Stimulated activated CD4-positive, alpha-beta T cell treated with anti-CD3 and anti-CD28 coated beads, Interleukin-15, amount 100 ng/mL, for 1 hour (primary cell): Measurements from ENCODE around the gene ADPRM.
"Not testable (repeated sequence)": the region's sequence is repeated elsewhere in the genome, so short reads cannot be mapped to it uniquely, and the experiment has no call there.

ENCODE experiments used
- DNase-seq, 2 donors: peaks; one replicate each; pipeline ENCODE4 v3.0.0-alpha.2; 2020; ENCODE audit warnings: low read depth in 1 of 2, low spot score in 1 of 2

ADPRM gene

GRCh38 chr17:10698096-10698818, 863 bp downstream of the ADPRM start:
- no peak for DNase-seq

GRCh38 chr17:10699856-10700255, 2.5 kb downstream of the ADPRM start:
- peak in 1 of 2 donors; percentile 6 for DNase-seq

- DNase-seq, result no peak
Observed at GRCh38 chr17:10702574-10702973, 5.2 kb downstream of the ADPRM start.

GRCh38 chr17:10705727-10706126, 8.3 kb downstream of the ADPRM start:
- no peak for DNase-seq

- no peak for DNase-seq
Observed at GRCh38 chr17:10713318-10713717, 15.9 kb downstream of the ADPRM start.

- DNase-seq, result no peak
Observed at GRCh38 chr17:10716218-10716617, 18.8 kb downstream of the ADPRM start.

- DNase-seq, result no peak
Observed at GRCh38 chr17:10718547-10718946, 21.2 kb downstream of the ADPRM start.

- no peak for DNase-seq
Observed at GRCh38 chr17:10724546-10725195, 27.3 kb downstream of the ADPRM start.

GRCh38 chr17:10725262-10725661, 27.9 kb downstream of the ADPRM start:
- no peak for DNase-seq

GRCh38 chr17:10726196-10726595, 28.8 kb downstream of the ADPRM start:
- DNase-seq, result no peak

GRCh38 chr17:10727192-10727591, 29.8 kb downstream of the ADPRM start:
- no peak for DNase-seq

- DNase-seq, result no peak
Observed at GRCh38 chr17:10728331-10728892, 31.0 kb downstream of the ADPRM start.

GRCh38 chr17:10729334-10730193, 32.2 kb downstream of the ADPRM start, which contains the start of gene TMEM220:
Gene TMEM220, minus strand, starts transcription at chr17:10730023. Its CDS starts 172 bp downstream, at chr17:10729851.
- peak in 1 of 2 donors; percentile 34 for DNase-seq

- DNase-seq, result not testable (repeated sequence)
Observed at GRCh38 chr17:10730247-10730646, 32.9 kb downstream of the ADPRM start.

GRCh38 chr17:10731408-10731879, 34.0 kb downstream of the ADPRM start:
- no peak for DNase-seq

- not testable (repeated sequence) for DNase-seq
Observed at GRCh38 chr17:10732121-10732520, 34.7 kb downstream of the ADPRM start.

GRCh38 chr17:10733666-10734065, 36.3 kb downstream of the ADPRM start:
- no peak for DNase-seq

GRCh38 chr17:10735251-10735650, 37.9 kb downstream of the ADPRM start:
- DNase-seq, result no peak

GRCh38 chr17:10735821-10736220, 38.4 kb downstream of the ADPRM start:
- DNase-seq, result no peak

- no peak for DNase-seq
Observed at GRCh38 chr17:10737168-10737622, 39.8 kb downstream of the ADPRM start.

GRCh38 chr17:10737736-10738135, 40.3 kb downstream of the ADPRM start:
- DNase-seq, result no peak
